ENCODE results near the gene KIF20B. TPM values are rescaled to one million over a fixed set of nuclear protein-coding genes. Genes with fewer than 3 reads are reported as not detected.

The KIF20B gene
- total RNA-seq, 1 experiment from 2014 or later: 33.7 TPM

GRCh38 chr10:89702121-89702480 is 711 bp downstream of the KIF20B start:
- ChIA-PET CTCF (interaction anchor here (1.8 kb wide), 1 partner anchor 58 kb away, joined by 7 read pairs; no protein-coding TSS in a partner anchor), POLR2A (interaction anchor here (0.6 to 2.1 kb wide), 15 partner anchors 10 to 284 kb away, joined by 3 to 76 read pairs (median 6); no protein-coding TSS in a partner anchor)
- peaks cover 39% of the 10 kb centered on the region for H3K4me1 Mint-ChIP-seq (ENCODE audit: insufficient read depth, unreplicated experiment)
- H3K36me3 Mint-ChIP-seq (ENCODE audit: insufficient read depth, unreplicated experiment): no peaks in the 10 kb centered on the region
- no peaks in the 10 kb centered on the region for H3K9me3 Mint-ChIP-seq (ENCODE audit: unreplicated experiment)
- peak; percentile 43 for DNase-seq (ENCODE audit: unreplicated experiment)
- H3K27ac Mint-ChIP-seq (ENCODE audit: low read depth, unreplicated experiment): peak overlapping the region; percentile 89
- intact Hi-C loops (cut with micrococcal nuclease): loop anchor here (5.0 kb wide), 1 partner anchor 275 kb away; no protein-coding TSS in a partner anchor
- TF ChIP-seq, protein P1, sequence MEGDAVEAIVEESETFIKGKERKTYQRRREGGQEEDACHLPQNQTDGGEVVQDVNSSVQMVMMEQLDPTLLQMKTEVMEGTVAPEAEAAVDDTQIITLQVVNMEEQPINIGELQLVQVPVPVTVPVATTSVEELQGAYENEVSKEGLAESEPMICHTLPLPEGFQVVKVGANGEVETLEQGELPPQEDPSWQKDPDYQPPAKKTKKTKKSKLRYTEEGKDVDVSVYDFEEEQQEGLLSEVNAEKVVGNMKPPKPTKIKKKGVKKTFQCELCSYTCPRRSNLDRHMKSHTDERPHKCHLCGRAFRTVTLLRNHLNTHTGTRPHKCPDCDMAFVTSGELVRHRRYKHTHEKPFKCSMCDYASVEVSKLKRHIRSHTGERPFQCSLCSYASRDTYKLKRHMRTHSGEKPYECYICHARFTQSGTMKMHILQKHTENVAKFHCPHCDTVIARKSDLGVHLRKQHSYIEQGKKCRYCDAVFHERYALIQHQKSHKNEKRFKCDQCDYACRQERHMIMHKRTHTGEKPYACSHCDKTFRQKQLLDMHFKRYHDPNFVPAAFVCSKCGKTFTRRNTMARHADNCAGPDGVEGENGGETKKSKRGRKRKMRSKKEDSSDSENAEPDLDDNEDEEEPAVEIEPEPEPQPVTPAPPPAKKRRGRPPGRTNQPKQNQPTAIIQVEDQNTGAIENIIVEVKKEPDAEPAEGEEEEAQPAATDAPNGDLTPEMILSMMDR (IDR thresholded peaks at IDR 0.05; ENCODE audit: unreplicated experiment): no peak
- H3K27me3 Mint-ChIP-seq (ENCODE audit: insufficient read depth, unreplicated experiment): no peaks in the 10 kb centered on the region
- peak overlapping the region; percentile 98 for H3K4me3 Mint-ChIP-seq (ENCODE audit: unreplicated experiment)
- BruUV-seq (replicated peaks): no TSS peak

GRCh38 chr10:89705466-89705865 is 4.1 kb downstream of the KIF20B start:
- H3K4me3 Mint-ChIP-seq (ENCODE audit: unreplicated experiment): no peak overlapping the region
- BruUV-seq (replicated peaks): no TSS peak
- H3K27ac Mint-ChIP-seq (ENCODE audit: low read depth, unreplicated experiment): peak overlapping the region; percentile 97
- no peak for DNase-seq (ENCODE audit: unreplicated experiment)
- intact Hi-C loops (cut with micrococcal nuclease): no loop called here
- POLR2A ChIA-PET: interaction anchor here (0.7 to 4.6 kb wide), 3 partner anchors 62 to 292 kb away, joined by 3 to 25 read pairs (median 5); partner anchors contain the start of gene IFIT5
- peaks cover 38% of the 10 kb centered on the region for H3K4me1 Mint-ChIP-seq (ENCODE audit: insufficient read depth, unreplicated experiment)
- no peaks in the 10 kb centered on the region for H3K36me3 Mint-ChIP-seq (ENCODE audit: insufficient read depth, unreplicated experiment)
- CTCF ChIA-PET: no interaction called here
- TF ChIP-seq, protein P1 (IDR thresholded peaks at IDR 0.05; ENCODE audit: unreplicated experiment): no peak
- no peaks in the 10 kb centered on the region for H3K9me3 Mint-ChIP-seq (ENCODE audit: unreplicated experiment)
- H3K27me3 Mint-ChIP-seq (ENCODE audit: insufficient read depth, unreplicated experiment): no peaks in the 10 kb centered on the region

DNA sequence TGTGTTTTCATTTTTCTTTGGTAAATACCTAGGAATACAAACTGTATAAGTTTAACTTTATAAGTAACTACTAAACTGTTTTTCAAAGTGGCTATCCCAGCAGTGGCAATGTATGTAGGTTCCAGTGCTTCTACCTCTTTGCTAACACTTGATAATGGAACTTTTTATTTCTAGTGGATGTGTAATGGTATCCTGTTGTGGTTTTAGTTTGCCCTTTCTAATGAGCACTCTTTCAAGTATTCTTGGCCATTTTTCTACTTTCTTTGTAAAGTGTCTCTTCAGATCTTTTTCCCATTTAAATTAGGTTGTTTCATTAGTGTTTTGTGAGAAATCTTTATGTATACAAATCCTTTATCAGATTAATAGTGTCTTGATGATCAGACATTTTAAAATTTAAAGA is 4.6 kb downstream of the KIF20B start:
- H3K9me3 Mint-ChIP-seq (ENCODE audit: unreplicated experiment): no peaks in the 10 kb centered on the region
- no peak for DNase-seq (ENCODE audit: unreplicated experiment)
- ChIA-PET CTCF (no interaction called here), POLR2A (interaction anchor here (0.6 to 4.6 kb wide), 6 partner anchors 62 to 292 kb away, joined by 3 to 25 read pairs (median 3); partner anchors contain the start of gene IFIT5)
- no TSS peak for BruUV-seq (replicated peaks)
- H3K27me3 Mint-ChIP-seq (ENCODE audit: insufficient read depth, unreplicated experiment): no peaks in the 10 kb centered on the region
- intact Hi-C loops (cut with micrococcal nuclease): no loop called here
- peak overlapping the region; percentile 64 for H3K4me3 Mint-ChIP-seq (ENCODE audit: unreplicated experiment)
- peaks cover 33% of the 10 kb centered on the region for H3K4me1 Mint-ChIP-seq (ENCODE audit: insufficient read depth, unreplicated experiment)
- no peaks in the 10 kb centered on the region for H3K36me3 Mint-ChIP-seq (ENCODE audit: insufficient read depth, unreplicated experiment)
- peak overlapping the region; percentile 97 for H3K27ac Mint-ChIP-seq (ENCODE audit: low read depth, unreplicated experiment)
- TF ChIP-seq, protein P1 (IDR thresholded peaks at IDR 0.05; ENCODE audit: unreplicated experiment): no peak

GRCh38 chr10:89707372-89707771 is 6.0 kb downstream of the KIF20B start:
- BruUV-seq (replicated peaks): no TSS peak
- ChIA-PET POLR2A (interaction anchor here (4.6 kb wide), 1 partner anchor 64 kb away, joined by 25 read pairs; no protein-coding TSS in a partner anchor), CTCF (interaction anchor here (0.7 kb wide), 1 partner anchor 1139 kb away, joined by 3 read pairs; no protein-coding TSS in a partner anchor)
- intact Hi-C loops (cut with micrococcal nuclease): no loop called here
- H3K27me3 Mint-ChIP-seq (ENCODE audit: insufficient read depth, unreplicated experiment): no peaks in the 10 kb centered on the region
- H3K9me3 Mint-ChIP-seq (ENCODE audit: unreplicated experiment): no peaks in the 10 kb centered on the region
- no peaks in the 10 kb centered on the region for H3K36me3 Mint-ChIP-seq (ENCODE audit: insufficient read depth, unreplicated experiment)
- TF ChIP-seq, protein P1 (IDR thresholded peaks at IDR 0.05; ENCODE audit: unreplicated experiment): no peak
- peak overlapping the region; percentile 80 for H3K27ac Mint-ChIP-seq (ENCODE audit: low read depth, unreplicated experiment)
- no peak for DNase-seq (ENCODE audit: unreplicated experiment)
- peaks cover 33% of the 10 kb centered on the region for H3K4me1 Mint-ChIP-seq (ENCODE audit: insufficient read depth, unreplicated experiment)
- peak overlapping the region; percentile 64 for H3K4me3 Mint-ChIP-seq (ENCODE audit: unreplicated experiment)
